Measurements from ENCODE around the gene ATP8B3.
"Not testable (repeated sequence)": the region's sequence is repeated elsewhere in the genome, so short reads cannot be mapped to it uniquely, and the experiment has no call there.

Gene ATP8B3

DNA sequence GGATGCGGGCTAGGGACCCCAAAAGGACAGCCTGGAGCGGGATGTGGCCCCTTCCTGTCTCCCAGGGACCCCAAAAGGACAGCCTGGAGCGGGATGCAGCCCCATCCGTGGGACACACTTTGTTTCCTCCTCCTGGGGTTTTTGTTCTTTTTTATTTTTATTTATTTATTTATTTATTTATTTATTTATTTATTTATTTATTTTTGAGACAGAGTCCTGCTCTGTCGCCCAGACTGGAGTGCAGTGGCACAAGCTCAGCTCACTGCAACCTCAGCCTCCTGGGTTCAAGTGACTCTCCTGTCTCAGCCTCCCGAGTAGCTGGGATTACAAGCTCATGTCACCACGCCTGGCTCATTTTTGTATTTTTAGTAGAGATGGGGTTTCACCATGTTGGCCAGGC, 14.8 kb downstream of the ATP8B3 start:
- DNase-seq (ENCODE audit: low read depth in 2 of 2), result not testable (repeated sequence)

DNA sequence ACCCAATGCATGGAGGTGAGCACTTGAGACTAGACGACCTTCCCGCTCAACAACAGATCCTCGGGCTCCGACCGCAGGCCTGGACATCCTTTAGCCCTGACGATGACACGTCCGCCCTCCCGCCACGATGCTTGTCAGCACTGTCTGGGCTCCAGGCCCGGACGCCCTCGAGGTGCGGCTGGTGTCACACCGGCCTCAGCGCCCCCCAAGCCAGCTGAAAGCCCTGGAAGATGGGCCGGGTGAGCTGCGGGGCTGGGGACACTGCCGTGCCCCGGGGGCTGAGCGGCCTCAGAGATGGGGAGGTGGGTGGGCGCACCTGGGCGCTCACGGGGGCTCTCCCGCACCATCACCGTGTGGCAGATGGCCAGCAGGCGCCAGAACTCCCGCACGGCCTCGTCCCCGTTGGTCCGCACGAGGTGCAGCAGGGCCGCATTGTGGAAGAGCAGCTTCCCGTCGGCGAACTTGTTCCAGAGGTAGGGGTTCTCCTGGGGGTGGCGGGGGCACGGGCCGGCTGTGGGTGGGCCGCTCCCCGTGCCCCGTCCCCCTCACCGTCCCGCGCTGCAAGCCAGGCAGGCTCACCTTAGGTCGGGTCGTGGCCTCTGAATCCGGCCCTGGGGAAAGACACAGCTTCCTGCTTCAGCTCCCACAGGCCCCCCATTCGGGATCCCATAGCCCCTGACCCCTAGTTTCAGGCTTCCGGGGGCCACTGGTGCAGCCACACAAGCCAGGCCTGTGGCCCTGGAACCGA, 15.5 kb downstream of the ATP8B3 start:
- DNase-seq (ENCODE audit: low read depth in 2 of 2), result no peak

DNA sequence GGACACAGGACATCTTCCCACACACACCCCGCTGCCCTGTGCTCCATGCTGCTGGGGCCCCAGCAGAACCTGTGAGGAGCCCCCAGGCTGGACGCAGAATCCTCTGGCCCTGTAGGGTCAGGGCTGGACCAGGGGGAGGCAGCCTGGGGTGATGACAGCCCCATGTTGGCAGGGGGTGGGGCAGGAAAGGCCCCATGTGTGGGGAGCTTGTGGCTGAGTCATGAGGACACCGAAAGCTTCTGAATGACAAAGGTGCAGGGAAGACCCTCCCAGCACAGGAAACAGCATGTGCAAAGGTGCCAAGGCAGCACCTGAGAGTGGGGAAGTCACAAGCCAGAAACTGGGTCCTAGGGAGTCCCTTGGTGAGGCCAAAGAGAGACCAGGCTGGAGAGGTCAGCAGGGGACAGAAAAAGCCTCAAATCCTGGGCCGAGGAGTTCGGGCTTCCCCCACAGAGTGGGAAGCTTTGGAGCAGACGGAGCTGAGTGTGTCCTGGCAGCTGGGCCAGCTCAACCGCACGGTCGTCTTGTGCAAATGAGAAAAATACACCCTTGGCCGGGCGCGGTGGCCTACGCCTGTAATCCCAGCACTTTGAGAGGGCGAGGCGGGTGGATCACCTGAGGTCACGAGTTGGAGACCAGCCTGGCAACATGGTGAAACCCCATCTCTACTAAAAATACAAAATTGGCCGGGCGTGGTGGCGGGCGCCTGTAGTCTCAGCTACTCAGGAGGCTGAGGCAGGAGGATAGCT, 17.5 kb downstream of the ATP8B3 start:
- no peak for DNase-seq (ENCODE audit: low read depth in 2 of 2)

DNA sequence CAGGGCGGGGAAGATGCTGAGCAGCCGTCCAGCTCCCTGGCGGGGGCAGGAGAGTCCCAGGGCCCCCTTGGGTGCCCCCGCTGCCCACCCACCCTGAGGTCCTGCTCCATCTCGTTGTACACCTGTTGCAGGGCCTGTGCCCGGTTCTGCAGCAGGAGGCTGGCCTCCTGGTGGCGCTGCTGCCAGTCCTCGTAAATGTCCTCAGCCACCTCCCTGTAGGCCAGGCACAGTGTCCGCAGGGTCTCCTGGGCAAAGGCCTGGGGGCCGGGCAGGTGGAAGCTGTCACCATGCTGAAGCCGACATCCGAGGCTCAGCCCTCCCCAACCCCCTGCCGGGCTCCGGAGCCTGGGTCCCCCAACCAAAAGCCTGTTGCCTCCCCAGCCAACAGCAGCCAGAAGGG, 20.2 kb downstream of the ATP8B3 start:
- DNase-seq (ENCODE audit: low read depth in 2 of 2), result no peak

DNA sequence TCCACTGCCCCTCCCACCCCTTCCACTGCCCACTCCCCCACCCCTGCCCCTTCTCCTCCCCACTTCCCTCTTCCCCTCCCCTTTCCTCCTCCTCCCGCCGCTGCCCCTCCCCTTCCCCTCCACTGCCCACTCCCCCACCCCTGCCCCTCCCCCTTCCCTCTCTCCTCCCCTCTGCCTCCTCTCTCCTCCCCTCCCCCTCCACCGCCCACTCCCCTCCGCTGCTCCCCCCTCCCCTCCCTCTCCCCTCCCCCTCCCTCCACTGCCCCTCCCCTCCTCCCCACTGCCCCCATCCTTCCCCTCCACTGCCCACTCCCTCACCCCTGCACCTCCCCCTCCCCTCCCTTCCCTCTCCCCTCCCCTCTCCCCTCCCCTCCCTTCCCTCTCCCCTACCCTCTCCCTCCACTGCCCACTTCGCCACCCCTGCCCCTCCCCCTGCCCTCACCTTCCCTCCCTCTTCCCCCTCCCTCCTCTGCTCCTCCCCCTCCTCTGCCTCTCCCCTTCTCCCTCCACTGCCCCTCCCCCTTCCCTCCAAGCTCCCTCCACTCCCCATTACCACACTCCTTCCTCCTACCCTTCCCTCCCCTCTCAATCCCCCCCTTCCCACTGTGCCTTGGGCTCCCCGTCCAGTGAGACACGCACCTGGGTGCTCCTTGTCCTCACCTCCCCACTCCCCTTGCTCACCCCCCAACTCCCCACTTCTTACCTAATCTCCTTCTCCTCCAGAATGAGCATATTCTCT, 21.9 kb downstream of the ATP8B3 start:
- DNase-seq (ENCODE audit: low read depth in 2 of 2), result no peak

DNA sequence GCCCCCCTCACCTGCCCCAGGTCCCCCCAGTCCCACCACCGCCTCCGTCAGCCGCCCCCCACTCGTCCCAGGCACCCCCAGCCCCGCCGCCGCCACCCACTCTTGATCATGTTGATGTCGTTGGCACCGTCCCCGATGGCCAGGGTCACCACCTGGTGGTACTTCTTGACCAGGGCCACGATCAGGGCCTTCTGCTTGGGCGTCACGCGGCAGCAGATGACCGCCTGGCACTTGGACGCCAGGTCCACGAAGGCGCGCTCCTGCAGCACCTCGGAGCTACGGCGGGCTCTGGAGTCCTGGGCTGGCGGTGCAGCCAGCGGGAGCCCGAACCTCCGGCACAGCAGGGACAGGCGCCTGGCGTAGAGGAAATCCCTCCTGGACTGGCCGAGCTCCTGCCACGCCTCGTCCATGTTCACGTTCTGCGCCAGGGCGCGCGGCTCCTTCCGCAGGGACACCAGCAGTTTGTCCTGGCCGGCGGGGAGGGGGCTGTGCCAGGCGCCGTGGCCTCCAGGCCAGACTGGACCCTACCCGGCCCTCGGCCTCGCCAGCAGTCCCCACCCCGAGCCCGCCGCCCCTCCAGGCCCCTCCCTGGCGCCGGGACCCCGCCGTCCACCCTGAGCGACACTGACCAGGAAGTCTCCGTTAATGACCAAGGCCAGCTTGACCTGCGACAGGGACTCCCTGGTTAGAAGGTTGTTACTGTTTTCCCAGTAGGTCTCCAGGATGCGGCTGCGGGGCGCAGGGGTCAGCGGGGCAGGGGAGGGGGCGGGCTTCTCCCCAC, 22.6 kb downstream of the ATP8B3 start:
- no peak for DNase-seq (ENCODE audit: low read depth in 2 of 2)

DNA sequence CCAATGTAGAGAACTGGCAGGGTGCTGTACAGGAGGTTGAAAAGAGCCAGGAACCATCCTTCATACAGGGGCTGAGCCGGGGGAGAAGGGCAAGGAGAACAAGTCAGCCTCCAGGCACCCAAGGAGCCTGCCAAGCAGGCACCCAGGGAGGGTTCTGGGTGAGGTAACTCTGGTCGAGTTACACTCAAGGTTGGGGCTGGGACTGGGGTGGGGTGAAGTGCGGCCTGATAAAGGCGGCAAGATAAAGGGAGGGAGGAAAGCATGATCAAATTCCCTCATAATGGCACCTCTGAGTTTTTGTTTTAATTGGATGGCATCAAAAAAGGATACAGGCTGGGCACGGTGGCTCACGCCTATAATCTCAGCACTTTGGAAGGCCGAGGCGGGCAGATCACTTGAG, 25.0 kb downstream of the ATP8B3 start:
- DNase-seq (ENCODE audit: low read depth in 2 of 2), result no peak

DNA sequence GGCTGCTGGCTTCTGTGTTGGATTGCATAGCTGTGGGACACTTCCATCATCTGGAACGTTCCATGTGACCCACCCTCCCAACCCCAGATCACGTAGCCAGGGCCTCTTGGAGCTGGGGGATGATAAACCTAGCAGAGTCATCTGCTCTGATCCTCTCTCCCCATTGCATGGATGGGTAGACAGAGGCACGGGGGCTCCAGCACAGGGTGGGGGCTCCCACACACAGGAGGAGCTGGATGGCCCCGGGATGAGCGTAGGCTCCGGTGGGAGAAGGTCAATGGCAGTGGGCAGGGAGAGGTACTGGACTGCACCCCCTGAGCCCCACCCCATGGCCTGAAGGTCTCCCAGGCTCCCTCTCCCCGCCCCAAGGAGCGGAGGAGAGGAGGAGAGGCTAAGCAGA, 25.4 kb downstream of the ATP8B3 start:
- no peak for DNase-seq (ENCODE audit: low read depth in 2 of 2)

DNA sequence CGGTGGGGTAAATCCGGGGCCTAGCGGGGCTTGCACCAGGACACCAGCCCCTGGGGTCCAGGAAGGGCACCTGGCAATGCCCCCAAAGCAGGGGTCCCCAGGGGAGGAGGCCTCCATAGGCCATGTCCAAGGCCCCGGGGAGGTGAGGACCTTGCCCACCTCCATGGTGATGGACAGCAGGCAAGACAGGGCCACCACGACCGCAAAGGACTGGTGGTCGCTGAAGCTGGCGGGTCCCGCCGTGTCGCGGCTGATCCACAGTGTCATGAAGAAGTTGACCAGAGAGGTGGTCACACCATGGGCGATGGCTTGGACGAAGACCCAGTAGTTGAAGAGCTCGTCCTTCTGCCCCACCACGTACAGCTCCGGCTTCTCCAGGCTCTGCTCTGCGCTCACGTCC, 26.8 kb downstream of the ATP8B3 start:
- no peak for DNase-seq (ENCODE audit: low read depth in 2 of 2)

DNA sequence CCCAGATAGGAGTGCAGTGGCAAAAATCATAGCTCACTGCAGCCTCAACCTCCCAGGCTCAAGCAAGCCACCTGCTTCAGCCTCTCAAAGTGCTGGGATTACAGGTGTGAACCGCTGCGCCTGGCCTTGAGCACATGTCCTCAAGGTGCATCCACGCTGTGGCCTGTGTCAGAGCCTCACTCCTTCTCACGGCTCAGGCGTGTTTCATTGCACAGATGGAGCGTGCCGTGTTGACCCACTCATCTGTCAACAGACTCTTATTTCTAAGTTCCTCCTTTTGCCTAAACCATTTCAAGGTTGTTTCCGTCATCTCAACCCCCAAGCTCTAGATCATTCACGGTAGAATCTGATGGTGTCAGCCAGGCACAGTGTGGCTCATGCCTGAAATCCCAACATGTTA, 28.2 kb downstream of the ATP8B3 start:
- DNase-seq (ENCODE audit: low read depth in 2 of 2), result no peak

DNA sequence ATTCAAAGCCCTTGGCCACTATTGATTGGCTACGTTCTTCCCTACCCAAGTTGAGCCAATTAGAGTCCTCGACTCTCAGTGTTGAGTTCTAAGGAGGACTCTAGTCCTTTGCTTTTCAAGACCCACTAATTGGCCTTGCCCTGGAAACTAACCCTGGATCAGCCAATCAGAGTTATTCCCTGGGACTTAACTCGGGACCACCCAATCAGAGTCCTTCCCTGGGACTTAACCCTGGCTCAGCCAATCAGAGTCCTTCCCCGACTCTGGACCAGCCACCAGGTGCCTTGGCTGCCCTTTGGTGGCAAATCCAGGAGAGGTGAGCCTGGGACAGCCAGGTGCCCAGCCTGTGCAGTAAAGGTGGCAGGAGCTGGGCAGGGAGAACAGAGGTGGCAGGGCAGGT, 28.7 kb downstream of the ATP8B3 start:
- no peak for DNase-seq (ENCODE audit: low read depth in 2 of 2)

DNA sequence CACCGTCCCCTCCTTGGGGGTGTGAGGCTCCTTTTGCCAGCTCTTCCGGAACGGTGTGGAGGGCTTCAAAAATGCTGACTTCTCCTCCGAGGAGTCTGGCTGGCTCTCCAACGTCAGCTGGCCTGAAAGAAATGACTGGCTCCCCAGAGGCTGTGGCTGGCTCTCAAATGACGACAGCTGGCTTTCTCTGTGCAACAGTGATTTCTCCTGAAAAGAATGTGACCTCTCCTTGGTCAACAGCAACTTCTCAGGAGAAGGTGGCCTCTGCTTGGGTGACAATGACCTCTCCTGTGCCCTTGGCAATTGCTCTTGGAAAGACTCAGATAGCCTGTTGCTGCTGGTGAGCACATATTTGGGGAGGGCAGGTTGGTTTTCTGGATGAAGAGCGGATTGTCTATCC, 29.6 kb downstream of the ATP8B3 start:
- no peak for DNase-seq (ENCODE audit: low read depth in 2 of 2)

DNA sequence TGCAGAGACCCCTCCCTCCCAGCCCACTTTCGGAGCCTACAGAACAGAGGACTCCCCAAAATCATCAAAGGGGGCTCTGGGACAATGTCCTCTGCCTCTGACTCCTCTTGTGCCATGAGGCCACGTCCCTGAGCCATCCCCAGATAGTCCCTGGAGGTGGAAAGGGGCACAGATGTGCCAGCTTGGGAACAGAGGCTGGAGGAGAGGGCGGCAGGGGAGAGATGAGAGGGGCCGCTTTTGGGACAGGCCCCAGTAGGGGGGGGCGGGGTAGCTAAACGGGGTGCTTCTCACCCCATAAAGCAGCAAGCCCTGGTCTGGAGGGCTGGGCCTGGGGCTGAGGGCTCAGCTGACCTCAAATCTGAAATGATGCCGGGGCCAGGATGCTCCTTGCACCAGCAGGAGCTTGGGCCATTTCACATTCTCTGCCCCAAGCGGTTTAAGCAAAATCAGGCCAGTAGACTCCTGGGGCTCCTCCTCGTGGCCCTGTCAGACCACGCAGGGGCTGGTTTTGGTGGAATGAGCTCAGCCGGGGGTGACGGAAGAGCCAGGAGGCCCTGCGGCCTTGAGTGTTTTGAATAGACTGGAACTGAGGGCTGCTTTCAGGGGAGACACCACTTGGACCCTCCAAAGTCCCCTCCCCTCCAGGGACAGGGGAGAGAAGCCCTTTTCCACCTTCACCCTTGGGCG, 31.7 kb downstream of the ATP8B3 start:
- no peak for DNase-seq (ENCODE audit: low read depth in 2 of 2)

DNA sequence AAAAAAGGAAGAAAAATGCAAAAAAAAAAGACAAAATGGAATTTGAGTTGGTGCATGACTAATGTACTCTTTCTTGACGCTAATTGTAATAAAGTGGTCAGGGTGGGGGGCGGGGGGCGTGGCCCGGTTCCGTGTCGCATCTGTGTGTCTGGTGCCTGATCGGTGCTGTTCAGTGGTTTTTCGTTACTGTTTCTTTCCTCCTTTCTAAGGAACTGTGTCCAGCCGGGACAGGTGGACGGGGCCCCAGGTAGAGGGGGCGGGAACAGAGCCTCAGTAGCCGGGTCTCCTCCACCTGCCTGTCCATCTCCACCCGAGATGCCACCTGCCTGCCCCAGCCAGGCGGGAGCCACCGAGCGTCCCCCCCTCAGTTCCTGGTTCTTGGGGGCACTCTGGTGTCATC, 32.5 kb downstream of the ATP8B3 start:
- no peak for DNase-seq (ENCODE audit: low read depth in 2 of 2)

DNA sequence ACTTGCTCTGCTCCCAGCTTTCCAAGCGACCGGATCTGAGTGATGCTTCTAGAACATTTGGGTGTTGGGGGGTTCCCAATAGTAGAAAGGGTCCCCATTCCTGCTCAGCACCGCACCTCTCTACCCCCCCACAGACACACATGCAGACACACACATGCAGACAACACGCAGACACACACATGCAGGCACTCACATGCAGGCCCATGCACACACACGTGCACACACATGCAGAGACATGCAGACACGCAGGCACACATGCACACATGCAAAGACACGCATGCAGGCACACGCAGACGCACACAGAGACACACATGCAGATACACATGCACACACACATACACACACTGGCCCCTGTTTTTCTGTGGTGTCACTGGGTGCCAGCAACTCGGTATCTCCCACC, 34.9 kb downstream of the ATP8B3 start:
- no peak for DNase-seq (ENCODE audit: low read depth in 2 of 2)

DNA sequence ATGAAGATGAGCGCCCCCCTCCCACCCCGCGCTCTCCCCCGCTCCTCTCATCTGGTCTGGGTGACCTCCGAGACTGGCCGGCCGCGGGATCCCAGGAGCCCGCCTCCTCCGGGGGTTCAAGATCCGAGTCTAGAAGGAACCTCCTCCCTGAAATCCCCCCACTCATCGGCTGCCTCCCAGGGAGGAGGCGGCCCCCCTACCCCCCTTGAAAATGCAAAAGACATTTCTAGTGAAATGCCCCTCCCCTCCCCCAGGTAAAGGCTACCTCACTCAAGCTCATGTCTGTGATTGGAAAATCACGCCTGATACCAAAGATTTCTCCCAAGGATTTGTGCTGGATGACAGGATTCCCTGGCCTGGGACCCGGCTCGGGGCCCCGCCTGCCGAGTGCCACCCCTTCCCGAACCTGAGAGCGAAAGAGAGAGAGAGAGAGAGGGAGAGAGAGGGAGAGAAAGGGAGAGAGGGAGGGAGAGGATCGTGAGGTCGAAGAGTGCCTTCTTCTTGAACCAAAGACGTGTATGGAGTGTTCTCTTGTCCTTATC, 35.4 kb downstream of the ATP8B3 start:
- no peak for DNase-seq (ENCODE audit: low read depth in 2 of 2)

DNA sequence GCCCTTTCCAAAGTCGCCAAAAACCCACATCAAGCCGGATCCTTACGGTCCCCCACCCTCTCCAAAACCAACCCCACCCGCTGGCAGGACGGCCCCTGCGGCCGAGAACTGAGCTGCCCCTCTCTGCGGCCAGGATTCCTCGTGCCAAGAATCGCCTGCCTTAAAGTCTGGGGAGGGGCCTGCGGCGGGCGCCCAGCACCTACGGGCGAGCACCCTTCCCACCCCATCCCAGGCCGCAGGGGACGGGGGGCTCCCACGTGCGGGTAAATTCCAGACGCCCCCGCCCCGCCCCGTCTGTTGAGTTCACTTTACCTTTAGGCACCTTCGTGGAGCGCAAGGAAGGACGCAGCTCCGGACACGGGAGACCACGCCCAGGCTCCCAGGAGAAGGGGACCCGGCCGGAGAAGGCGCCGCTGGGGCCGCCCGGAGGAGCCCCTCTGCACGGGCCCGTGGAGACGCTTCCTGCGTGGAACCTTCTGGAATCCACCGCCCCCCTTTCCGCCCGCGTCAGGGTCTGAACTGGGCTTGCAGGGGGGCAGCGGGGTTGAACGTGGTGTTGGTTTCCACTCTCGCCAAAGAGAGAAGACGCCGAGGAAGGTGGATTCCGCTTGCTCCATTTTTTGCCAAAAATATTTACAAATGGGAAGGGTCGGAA, 36.0 kb downstream of the ATP8B3 start:
- no peak for DNase-seq (ENCODE audit: low read depth in 2 of 2)

DNA sequence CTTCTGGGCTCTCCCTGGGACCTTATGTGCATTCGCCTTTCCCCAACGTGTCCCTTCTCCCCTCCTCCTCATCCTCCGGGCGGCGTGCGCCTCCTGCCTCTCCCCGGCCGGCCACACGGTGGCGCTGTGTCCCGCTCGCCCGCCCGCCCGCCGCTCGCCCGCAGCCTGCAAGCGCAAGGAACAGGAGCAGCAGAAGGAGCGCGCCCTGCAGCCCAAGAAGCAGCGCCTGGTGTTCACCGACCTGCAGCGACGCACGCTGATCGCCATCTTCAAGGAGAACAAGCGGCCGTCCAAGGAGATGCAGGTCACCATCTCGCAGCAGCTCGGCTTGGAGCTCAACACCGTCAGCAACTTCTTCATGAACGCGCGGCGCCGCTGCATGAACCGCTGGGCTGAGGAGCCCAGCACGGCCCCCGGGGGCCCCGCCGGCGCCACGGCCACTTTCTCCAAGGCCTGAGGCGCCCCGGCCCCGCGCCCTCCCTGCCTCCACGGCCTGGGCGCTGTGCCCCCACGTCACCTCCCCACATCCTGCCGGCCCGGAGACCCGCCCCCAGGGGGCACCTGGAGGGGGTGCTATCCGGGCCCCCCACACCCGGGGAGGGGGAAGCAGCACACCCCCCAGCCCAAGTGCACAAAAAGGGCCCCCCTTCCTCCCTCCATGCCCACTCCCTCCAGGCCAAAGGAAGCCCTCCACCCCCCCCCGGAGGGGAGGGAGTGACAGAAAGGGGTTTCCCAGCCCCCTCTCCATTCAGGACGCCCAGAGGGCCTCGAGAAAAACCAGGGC, 36.9 kb downstream of the ATP8B3 start:
- peak in 1 of 2 donors; percentile 17 for DNase-seq (ENCODE audit: low read depth in 2 of 2)

DNA sequence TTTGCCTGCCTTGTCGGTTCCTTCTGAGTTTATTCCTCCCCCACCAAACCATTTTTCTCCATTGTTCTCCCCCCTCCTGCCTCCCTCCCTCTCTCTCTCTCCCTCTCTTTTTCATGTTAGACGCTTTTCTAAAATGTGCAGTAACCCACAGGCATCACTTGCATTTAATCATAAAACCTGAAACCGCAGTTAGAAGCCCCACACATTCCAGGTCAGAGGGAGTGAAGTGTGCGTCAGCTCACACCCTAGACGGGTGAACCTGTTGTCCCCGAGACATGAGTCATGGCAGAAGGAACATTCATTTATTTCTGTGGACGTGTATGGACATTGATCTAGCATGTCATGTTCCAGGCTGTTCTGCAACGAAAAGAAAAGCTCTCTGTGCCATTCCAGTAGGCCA, 38.9 kb downstream of the ATP8B3 start:
- DNase-seq (ENCODE audit: low read depth in 2 of 2), result no peak
